SK-N-SH (cell line): ENCODE results near the gene SREBF2.
"Not testable (repeated sequence)": the region's sequence is repeated elsewhere in the genome, so short reads cannot be mapped to it uniquely, and the experiment has no call there.

Experiments used
- CHD2 ChIP-seq: fragments of 150-350 bp; IDR thresholded peaks from 2 replicates; pipeline ENCODE4 v1.6.1; 2018; ENCODE audit warnings: low read length; ENCODE audit not compliant: partially characterized antibody
- CTCF ChIP-seq: fragments of 200-600 bp; sonication (generic); IDR thresholded peaks from 2 replicates; pipeline ENCODE4 v1.6.1; 2017; ENCODE audit warnings: antibody characterized with exemption, mild to moderate bottlenecking, moderate library complexity
- EP300 ChIP-seq, 2 experiments: IDR thresholded peaks; 2 replicates each; pipeline versions ENCODE4 v1.4.0 to v1.6.1; 2012; ENCODE audit warnings: borderline replicate concordance in 1 of 2, low read depth in 1 of 2, low read length in 1 of 2
- FOXM1 ChIP-seq: IDR thresholded peaks from 2 replicates; pipeline ENCODE4 v1.4.0; 2012; ENCODE audit warnings: low read depth, mild to moderate bottlenecking

DNA sequence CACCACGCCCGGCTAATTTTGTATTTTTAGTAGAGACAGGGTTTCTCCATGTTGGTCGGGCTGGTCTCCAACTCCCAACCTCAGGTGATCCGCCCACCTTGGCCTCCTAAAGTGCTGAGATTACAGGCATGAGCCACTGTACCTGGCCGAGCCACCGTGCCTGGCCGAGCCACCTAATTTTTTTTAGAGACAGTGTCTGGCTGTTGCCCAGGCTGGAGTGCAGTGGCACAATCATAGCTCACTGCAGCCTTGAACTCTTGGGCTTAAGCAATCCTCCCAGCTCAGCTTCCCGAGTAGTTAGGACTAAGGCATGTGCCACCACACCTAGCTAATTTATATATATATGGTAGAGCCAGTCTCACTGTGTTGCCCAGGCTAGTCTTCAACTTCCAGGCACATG, 2.6 kb downstream of the SREBF2 start:
- TF ChIP-seq FOXM1; EP300 (IDR thresholded peaks at IDR 0.05; ENCODE audit: borderline replicate concordance in 1 of 2, low read depth in 1 of 2, low read length in 1 of 2); CTCF; CHD2: not testable (repeated sequence)
